H9 (cell line): ENCODE measurements around the gene NSMCE3. TPM values are rescaled to one million over a fixed set of nuclear protein-coding genes. Genes with fewer than 3 reads are reported as not detected.

Source experiments
- DNase-seq: peaks from one replicate; pipeline ENCODE4 v3.0.0-alpha.2; 2017
- H2AFZ ChIP-seq: one replicate; pipeline ENCODE4 v1.6.1; 2013; ENCODE audit warnings: mild to moderate bottlenecking, low read length, control low read depth, moderate library complexity
- H2AK5ac ChIP-seq: 2 replicates; pipeline ENCODE4 v1.6.1; 2013; ENCODE audit warnings: low read length, control low read depth, mixed read lengths; ENCODE audit not compliant: insufficient read length
- H2BK120ac ChIP-seq: one replicate; pipeline ENCODE4 v1.6.1; 2013; ENCODE audit warnings: low read depth, mild to moderate bottlenecking, low read length, control low read depth, inconsistent platforms; ENCODE audit not compliant: poor library complexity, severe bottlenecking
- H2BK12ac ChIP-seq: 2 replicates; pipeline ENCODE4 v1.6.1; 2013; ENCODE audit warnings: low read length, control low read depth, mixed read lengths, low read depth; ENCODE audit not compliant: insufficient read length
- H2BK15ac ChIP-seq: 2 replicates; pipeline ENCODE4 v1.6.1; 2013; ENCODE audit warnings: low read depth, low read length, control low read depth
- H2BK20ac ChIP-seq: one replicate; pipeline ENCODE4 v1.6.1; 2013; ENCODE audit warnings: low read depth, mild to moderate bottlenecking, low read length, control low read depth, inconsistent platforms; ENCODE audit not compliant: poor library complexity, severe bottlenecking
- H2BK5ac ChIP-seq: 2 replicates; pipeline ENCODE4 v1.6.1; 2013; ENCODE audit warnings: low read length, control low read depth, mixed read lengths; ENCODE audit not compliant: insufficient read length
- H3K14ac ChIP-seq: 2 replicates; pipeline ENCODE4 v1.6.1; 2013; ENCODE audit warnings: low read length, control low read depth; ENCODE audit not compliant: insufficient read depth
- H3K18ac ChIP-seq: 2 replicates; pipeline ENCODE4 v1.6.1; 2013; ENCODE audit warnings: low read depth, mild to moderate bottlenecking, mixed read lengths, low read length, control low read depth; ENCODE audit not compliant: insufficient read length
- H3K23ac ChIP-seq: 2 replicates; pipeline ENCODE4 v1.6.1; 2013; ENCODE audit warnings: low read length, control low read depth, mixed read lengths, low read depth; ENCODE audit not compliant: insufficient read length
- H3K23me2 ChIP-seq: 2 replicates; pipeline ENCODE4 v1.6.1; 2013; ENCODE audit warnings: low read depth, mild to moderate bottlenecking, mixed read lengths, low read length, control low read depth; ENCODE audit not compliant: insufficient read length, poor library complexity, severe bottlenecking
- H3K27ac ChIP-seq: 2 replicates; pipeline ENCODE4 v1.5.1; 2013; ENCODE audit warnings: low read length, control low read depth, mixed read lengths, low read depth; ENCODE audit not compliant: insufficient read length
- H3K27me3 ChIP-seq: 2 replicates; pipeline ENCODE4 v1.6.1; 2013; ENCODE audit warnings: low read length, control low read depth, inconsistent platforms; ENCODE audit not compliant: insufficient read depth
- H3K4ac ChIP-seq: 2 replicates; pipeline ENCODE4 v1.6.1; 2013; ENCODE audit warnings: low read depth, mild to moderate bottlenecking, control low read depth, inconsistent platforms, low read length, moderate library complexity
- H3K4me1 ChIP-seq: 2 replicates; pipeline ENCODE4 v1.6.1; 2013; ENCODE audit warnings: low read length, control low read depth, inconsistent platforms; ENCODE audit not compliant: insufficient read depth
- H3K4me2 ChIP-seq: 2 replicates; pipeline ENCODE4 v1.6.1; 2013; ENCODE audit warnings: low read length, control low read depth, mixed read lengths; ENCODE audit not compliant: insufficient read length, insufficient read depth
- H3K56ac ChIP-seq: 2 replicates; pipeline ENCODE4 v1.6.1; 2013; ENCODE audit warnings: low read depth, mild to moderate bottlenecking, mixed read lengths, low read length, control low read depth; ENCODE audit not compliant: insufficient read length
- H3K79me1 ChIP-seq: 2 replicates; pipeline ENCODE4 v1.6.1; 2013; ENCODE audit warnings: low read depth, mild to moderate bottlenecking, moderate library complexity, low read length, control low read depth, inconsistent platforms; ENCODE audit not compliant: insufficient read depth, poor library complexity, severe bottlenecking
- H3K79me2 ChIP-seq: 2 replicates; pipeline ENCODE4 v1.6.1; 2013; ENCODE audit warnings: low read length, control low read depth, inconsistent platforms; ENCODE audit not compliant: insufficient read depth
- H3K9ac ChIP-seq: 2 replicates; pipeline ENCODE4 v1.6.1; 2013; ENCODE audit warnings: low read length, control low read depth, mixed read lengths; ENCODE audit not compliant: insufficient read length; ENCODE audit errors: extremely low read depth
- H3K9me3 ChIP-seq: one replicate; pipeline ENCODE4 v1.6.1; 2013; ENCODE audit warnings: low read depth, low read length, inconsistent platforms; ENCODE audit not compliant: control insufficient read depth
- H3T11ph ChIP-seq: one replicate; pipeline ENCODE4 v1.6.1; 2013; ENCODE audit warnings: mild to moderate bottlenecking, low read length, control low read depth, inconsistent platforms
- H4K20me1 ChIP-seq: one replicate; pipeline ENCODE4 v1.6.1; 2013; ENCODE audit not compliant: control insufficient read depth, insufficient read length, insufficient read depth
- H4K5ac ChIP-seq: 2 replicates; pipeline ENCODE4 v1.6.1; 2013; ENCODE audit warnings: low read depth, mild to moderate bottlenecking, mixed read lengths, low read length, control low read depth; ENCODE audit not compliant: insufficient read length
- H4K8ac ChIP-seq: replicated peaks from 2 replicates; pipeline ENCODE4 v1.6.1; 2013; ENCODE audit warnings: low read length, control low read depth, mixed read lengths, low read depth; ENCODE audit not compliant: insufficient read length
- H4K91ac ChIP-seq: 2 replicates; pipeline ENCODE4 v1.6.1; 2013; ENCODE audit warnings: low read depth, mild to moderate bottlenecking, moderate library complexity, mixed read lengths, low read length, control low read depth; ENCODE audit not compliant: insufficient read length
- H3K27ac Mint-ChIP-seq, 3 experiments: 2 replicates in 2 of 3; 3 replicates in 1 of 3; pipeline ENCODE4 v1.8.0; 2020 to 2021; ENCODE audit warnings: mixed read lengths in 3 of 3, mild to moderate bottlenecking in 1 of 3, moderate library complexity in 1 of 3
- H3K27me3 Mint-ChIP-seq: 2 replicates; pipeline ENCODE4 v1.8.0; 2021; ENCODE audit warnings: low read depth, mild to moderate bottlenecking, moderate library complexity, mixed read lengths
- H3K36me3 Mint-ChIP-seq, 3 experiments: 2 replicates in 2 of 3; 3 replicates in 1 of 3; pipeline ENCODE4 v1.8.0; 2020 to 2021; ENCODE audit warnings: low read depth in 3 of 3, mixed read lengths in 3 of 3; ENCODE audit not compliant: insufficient read depth in 1 of 3
- H3K4me1 Mint-ChIP-seq, 2 experiments: 2 replicates each; pipeline ENCODE4 v1.8.0; 2020; ENCODE audit warnings: mixed read lengths in 2 of 2
- H3K4me3 Mint-ChIP-seq, 2 experiments: 2 replicates in 1 of 2; 3 replicates in 1 of 2; pipeline ENCODE4 v1.8.0; 2020 to 2021; ENCODE audit warnings: mild to moderate bottlenecking in 2 of 2, mixed read lengths in 2 of 2, moderate library complexity in 1 of 2
- H3K9me3 Mint-ChIP-seq, 2 experiments: 2 replicates in 1 of 2; 3 replicates in 1 of 2; pipeline ENCODE4 v1.8.0; 2020; ENCODE audit warnings: mild to moderate bottlenecking in 2 of 2, mixed read lengths in 2 of 2, moderate library complexity in 1 of 2
- WGBS: extraction: QIAGEN DNeasy Blood & Tissue Kit; methylation state at CpG from one replicate; pipeline ENCODE4 v1.1.7; 2013; ENCODE audit warnings: missing lambda C conversion rate, low lambda C conversion rate, mixed read lengths; ENCODE audit not compliant: insufficient read length; ENCODE audit errors: extremely low coverage; 5-methylcytosine and 5-hydroxymethylcytosine counted together
- total RNA-seq: library from RNA; stranded (reverse); gene quantifications from 2 replicates; pipeline ENCODE4 v1.2.1, GENCODE V29; 2021
- TF ChIP-seq, protein P1 (sequence below): fragments of 200-600 bp; sonication (generic); conservative IDR thresholded peaks from 3 replicates; pipeline ENCODE4 v1.8.0; 2021; ENCODE audit warnings: antibody characterized with exemption, mild to moderate bottlenecking

NSMCE3 gene
- total RNA-seq, 1 experiment from 2014 or later, result 6.9 TPM

DNA sequence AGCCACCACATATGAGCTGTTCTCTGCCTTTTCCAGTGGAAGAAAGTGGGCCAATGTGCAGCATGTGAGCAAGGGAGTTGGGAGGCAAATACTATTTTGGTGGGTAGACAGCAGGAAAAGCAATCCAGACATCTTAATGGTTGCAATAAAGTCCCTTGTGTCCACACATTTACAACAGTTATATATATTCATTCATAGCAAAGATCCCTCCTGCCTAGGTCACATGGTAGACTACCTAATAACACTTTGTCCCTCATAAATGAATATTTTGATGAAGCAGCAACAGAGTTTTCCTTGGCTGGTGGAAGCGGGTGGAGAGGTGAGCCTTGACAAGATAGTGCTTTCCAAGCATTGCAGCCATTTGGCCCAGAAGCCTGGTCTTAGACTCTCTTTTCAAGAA lies 6.2 kb upstream of the NSMCE3 start:
- H4K5ac ChIP-seq, result no peak overlapping the region
- Mint-ChIP-seq H3K27me3 (no peaks in the 10 kb centered on the region), H3K9me3 (no peaks in the 10 kb centered on the region), H3K4me3 (no peak overlapping the region), H3K36me3 (no peaks in the 10 kb centered on the region), H3K4me1 (peaks cover 0 to 3% of the 10 kb centered on the region in 2 experiments; a peak in 1 of 4 replicates), H3K27ac (no peak overlapping the region)
- H2BK20ac ChIP-seq, result no peak overlapping the region
- H3K4me2 ChIP-seq, result no peak overlapping the region
- H3K27me3 ChIP-seq, result no peaks in the 10 kb centered on the region
- H3K18ac ChIP-seq, result no peak overlapping the region
- H4K8ac ChIP-seq, result no peak overlapping the region
- 0 out of 2 replicates have a peak, but pooled peaks cover 1% of the 10 kb centered on the region for H3K79me2 ChIP-seq
- H3K4ac ChIP-seq, result no peak overlapping the region
- no peak overlapping the region for H3K23ac ChIP-seq
- H3K56ac ChIP-seq, result no peak overlapping the region
- H3K23me2 ChIP-seq, result no peaks in the 10 kb centered on the region
- no peak overlapping the region for H2BK12ac ChIP-seq
- no peaks in the 10 kb centered on the region for H3K79me1 ChIP-seq
- no peak overlapping the region for H4K91ac ChIP-seq
- H3K9ac ChIP-seq, result no peak overlapping the region
- H2AK5ac ChIP-seq, result no peak overlapping the region
- H3K9me3 ChIP-seq, result no peaks in the 10 kb centered on the region
- H2AFZ ChIP-seq, result no peak overlapping the region
- no peaks in the 10 kb centered on the region for H4K20me1 ChIP-seq
- TF ChIP-seq, protein P1, sequence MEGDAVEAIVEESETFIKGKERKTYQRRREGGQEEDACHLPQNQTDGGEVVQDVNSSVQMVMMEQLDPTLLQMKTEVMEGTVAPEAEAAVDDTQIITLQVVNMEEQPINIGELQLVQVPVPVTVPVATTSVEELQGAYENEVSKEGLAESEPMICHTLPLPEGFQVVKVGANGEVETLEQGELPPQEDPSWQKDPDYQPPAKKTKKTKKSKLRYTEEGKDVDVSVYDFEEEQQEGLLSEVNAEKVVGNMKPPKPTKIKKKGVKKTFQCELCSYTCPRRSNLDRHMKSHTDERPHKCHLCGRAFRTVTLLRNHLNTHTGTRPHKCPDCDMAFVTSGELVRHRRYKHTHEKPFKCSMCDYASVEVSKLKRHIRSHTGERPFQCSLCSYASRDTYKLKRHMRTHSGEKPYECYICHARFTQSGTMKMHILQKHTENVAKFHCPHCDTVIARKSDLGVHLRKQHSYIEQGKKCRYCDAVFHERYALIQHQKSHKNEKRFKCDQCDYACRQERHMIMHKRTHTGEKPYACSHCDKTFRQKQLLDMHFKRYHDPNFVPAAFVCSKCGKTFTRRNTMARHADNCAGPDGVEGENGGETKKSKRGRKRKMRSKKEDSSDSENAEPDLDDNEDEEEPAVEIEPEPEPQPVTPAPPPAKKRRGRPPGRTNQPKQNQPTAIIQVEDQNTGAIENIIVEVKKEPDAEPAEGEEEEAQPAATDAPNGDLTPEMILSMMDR, result no peak
- H3T11ph ChIP-seq, result no peak overlapping the region
- no peak overlapping the region for H2BK120ac ChIP-seq
- no CpG with 5 or more reads among the region's 1 CpG for WGBS
- no peak for DNase-seq
- no peaks in the 10 kb centered on the region for H3K4me1 ChIP-seq
- H2BK15ac ChIP-seq, result no peak overlapping the region
- no peak overlapping the region for H3K27ac ChIP-seq
- no peak overlapping the region for H3K14ac ChIP-seq
- no peak overlapping the region for H2BK5ac ChIP-seq
